ENCODE measurements around the gene PPM1M. TPM values are rescaled to one million over a fixed set of nuclear protein-coding genes. Genes with fewer than 3 reads are reported as not detected.
"Not testable (repeated sequence)": the region's sequence is repeated elsewhere in the genome, so short reads cannot be mapped to it uniquely, and the experiment has no call there.

The PPM1M gene
- total RNA-seq, 2 donors from 2014 or later = 6.9 to 15.3 TPM

DNA sequence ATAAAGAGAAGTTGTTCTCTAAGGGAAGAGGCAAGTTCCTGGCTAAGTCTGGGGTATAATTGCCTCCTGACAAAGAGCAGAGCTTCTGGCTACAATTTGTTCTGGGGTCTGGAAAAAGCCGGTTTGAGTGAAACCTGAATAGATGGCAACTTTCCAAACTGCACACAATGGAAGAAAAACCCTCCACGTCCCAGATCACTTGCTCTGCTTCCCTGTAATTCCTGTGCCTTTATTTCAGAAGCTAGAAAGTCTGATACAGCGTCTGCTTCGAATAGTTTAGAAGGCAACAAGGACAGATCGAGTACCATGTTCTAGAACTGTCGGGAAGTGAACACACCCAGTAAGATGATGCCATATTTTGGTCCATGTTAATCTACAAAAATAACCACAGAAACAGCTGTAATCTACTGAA, 34.5 kb downstream of the PPM1M start:
- Histone ChIP-seq H3K9me3 (no peaks in the 10 kb centered on the region), H3K27ac (peak overlapping the region; percentile 19 to 98 (median 92)), H3K4me3 (no peak overlapping the region), H3K27me3 (no peaks in the 10 kb centered on the region), H3K4me1 (peaks cover 51% of the 10 kb centered on the region), H3K36me3 (replicated peaks in 1 of 2; ENCODE audit: insufficient read depth in 1 of 2, low read depth in 2 of 2) (no peaks in the 10 kb centered on the region)
- intact Hi-C loops (cut with DNase I) = no loop called here
- no peak for ATAC-seq
- DNase-seq = no peak
- TF ChIP-seq, protein P1, sequence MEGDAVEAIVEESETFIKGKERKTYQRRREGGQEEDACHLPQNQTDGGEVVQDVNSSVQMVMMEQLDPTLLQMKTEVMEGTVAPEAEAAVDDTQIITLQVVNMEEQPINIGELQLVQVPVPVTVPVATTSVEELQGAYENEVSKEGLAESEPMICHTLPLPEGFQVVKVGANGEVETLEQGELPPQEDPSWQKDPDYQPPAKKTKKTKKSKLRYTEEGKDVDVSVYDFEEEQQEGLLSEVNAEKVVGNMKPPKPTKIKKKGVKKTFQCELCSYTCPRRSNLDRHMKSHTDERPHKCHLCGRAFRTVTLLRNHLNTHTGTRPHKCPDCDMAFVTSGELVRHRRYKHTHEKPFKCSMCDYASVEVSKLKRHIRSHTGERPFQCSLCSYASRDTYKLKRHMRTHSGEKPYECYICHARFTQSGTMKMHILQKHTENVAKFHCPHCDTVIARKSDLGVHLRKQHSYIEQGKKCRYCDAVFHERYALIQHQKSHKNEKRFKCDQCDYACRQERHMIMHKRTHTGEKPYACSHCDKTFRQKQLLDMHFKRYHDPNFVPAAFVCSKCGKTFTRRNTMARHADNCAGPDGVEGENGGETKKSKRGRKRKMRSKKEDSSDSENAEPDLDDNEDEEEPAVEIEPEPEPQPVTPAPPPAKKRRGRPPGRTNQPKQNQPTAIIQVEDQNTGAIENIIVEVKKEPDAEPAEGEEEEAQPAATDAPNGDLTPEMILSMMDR (IDR thresholded peaks at IDR 0.05) = no peak
- peak in 1 of 3 donors; percentile 8 for TF ChIP-seq POLR2A (IDR thresholded peaks at IDR 0.05)
- 18 to 35% methylated on average over 6 of the region's 6 CpGs for WGBS, 2 donors

DNA sequence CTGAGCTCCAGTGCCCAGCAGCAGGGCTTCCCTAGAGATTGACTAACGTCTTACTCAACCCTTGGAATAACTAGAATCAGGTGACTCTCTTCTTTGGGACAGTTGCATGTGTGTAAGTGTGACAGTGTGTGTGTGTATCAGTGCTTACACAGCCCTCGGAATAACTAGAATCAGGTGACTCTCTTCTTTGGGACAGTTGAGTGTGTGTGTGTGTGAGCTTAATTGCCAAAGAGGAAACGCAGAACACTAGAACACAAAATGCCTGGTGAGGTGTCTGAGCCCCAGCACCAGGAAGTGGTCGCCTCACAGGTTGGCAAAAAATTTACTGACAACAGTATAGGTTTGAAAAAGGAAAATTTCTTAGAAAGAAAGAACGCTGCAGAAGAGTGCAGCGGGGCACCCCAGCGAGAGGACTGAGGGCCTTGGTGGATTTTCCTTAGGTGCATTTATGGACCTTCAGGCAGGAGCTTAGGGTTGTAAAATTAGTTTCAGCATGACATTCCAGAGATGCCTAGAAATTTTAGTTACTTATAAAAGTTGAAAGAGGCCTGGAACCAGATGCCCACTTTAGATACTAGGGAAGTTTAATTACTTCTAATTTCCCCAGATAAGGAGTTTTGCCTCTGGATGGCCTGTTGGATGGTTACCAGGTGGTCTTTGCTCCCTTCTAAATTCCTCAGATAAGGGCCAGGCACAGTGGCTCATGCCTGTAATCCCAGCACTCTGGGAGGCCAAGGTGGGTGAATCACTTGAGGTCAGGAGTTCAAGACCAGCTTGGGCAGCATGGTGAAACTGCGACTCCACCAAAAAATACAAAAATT, 36.6 kb downstream of the PPM1M start:
- intact Hi-C loops (cut with DNase I) = no loop called here
- no peaks in the 10 kb centered on the region for H3K9me3 ChIP-seq
- DNase-seq = no peak
- peaks cover 54% of the 10 kb centered on the region for H3K4me1 ChIP-seq
- no peak for ATAC-seq
- WGBS, 2 donors = 60 to 74% methylated on average over 8 of the region's 8 CpGs
- H3K4me3 ChIP-seq = no peak overlapping the region
- peak overlapping the region in 2 of 4 donors; percentile 18 to 63 for H3K27ac ChIP-seq
- no peaks in the 10 kb centered on the region for H3K36me3 ChIP-seq (replicated peaks in 1 of 2; ENCODE audit: insufficient read depth in 1 of 2, low read depth in 2 of 2)
- H3K27me3 ChIP-seq = no peaks in the 10 kb centered on the region
- TF ChIP-seq POLR2A (IDR thresholded peaks at IDR 0.05) = no peak

DNA sequence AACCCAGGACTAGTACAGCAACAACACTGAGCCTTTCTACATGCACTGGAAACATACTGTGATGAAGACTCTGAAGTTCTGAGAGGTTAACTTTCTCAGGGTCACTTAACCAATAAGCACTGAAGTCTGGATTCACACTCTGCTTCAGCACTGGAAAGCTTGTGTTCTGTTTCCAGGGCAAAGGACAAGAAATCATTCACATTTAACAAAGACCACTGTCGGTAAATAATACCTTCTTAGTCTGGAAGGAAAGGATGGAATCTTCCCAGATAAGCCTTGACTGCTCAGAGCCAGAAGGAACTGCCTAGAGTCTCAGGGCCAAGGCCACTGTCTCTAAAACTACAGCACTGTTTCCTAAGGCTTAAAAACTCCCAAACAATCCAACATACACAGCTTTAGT, 37.7 kb downstream of the PPM1M start:
- Histone ChIP-seq H3K27ac (no peak overlapping the region), H3K36me3 (replicated peaks in 1 of 2; ENCODE audit: insufficient read depth in 1 of 2, low read depth in 2 of 2) (no peaks in the 10 kb centered on the region), H3K9me3 (no peaks in the 10 kb centered on the region), H3K27me3 (no peaks in the 10 kb centered on the region), H3K4me1 (peaks cover 57% of the 10 kb centered on the region), H3K4me3 (no peak overlapping the region)
- no peak for DNase-seq
- ATAC-seq = no peak
- WGBS, 2 donors = 48 to 57% methylated on average over 1 of the region's 1 CpG
- intact Hi-C loops (cut with DNase I) = no loop called here
- TF ChIP-seq, protein P1 (IDR thresholded peaks at IDR 0.05) = no peak
- no peak for TF ChIP-seq POLR2A (IDR thresholded peaks at IDR 0.05)

DNA sequence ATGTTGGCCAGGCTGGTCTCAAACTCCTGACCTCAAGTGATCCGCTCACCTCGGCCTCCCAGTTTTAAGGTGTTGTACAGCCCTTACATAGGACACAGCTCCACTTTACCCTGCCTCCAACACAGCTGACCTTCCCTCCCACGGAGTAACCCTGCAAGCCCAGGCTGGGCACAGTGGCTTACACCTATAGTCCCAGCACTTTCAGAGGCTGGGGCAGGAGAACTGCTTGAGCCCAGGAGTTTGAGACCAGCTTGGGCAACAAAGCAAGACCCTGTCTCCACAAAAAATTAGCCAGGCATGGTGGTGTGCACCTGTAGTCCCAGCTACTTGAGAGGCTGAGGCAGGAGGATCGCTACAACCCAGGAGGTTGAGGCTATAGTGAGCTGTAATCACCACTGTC, 38.5 kb downstream of the PPM1M start:
- intact Hi-C loops (cut with DNase I); H3K27ac ChIP-seq; H3K4me3 ChIP-seq; ATAC-seq; H3K9me3 ChIP-seq; H3K36me3 ChIP-seq (replicated peaks in 1 of 2; ENCODE audit: insufficient read depth in 1 of 2, low read depth in 2 of 2); DNase-seq; H3K27me3 ChIP-seq: not testable (repeated sequence)
- peaks cover 63% of the 10 kb centered on the region for H3K4me1 ChIP-seq
- WGBS, 2 donors = 78 to 83% methylated on average over 3 to 4 of the region's 4 CpGs

DNA sequence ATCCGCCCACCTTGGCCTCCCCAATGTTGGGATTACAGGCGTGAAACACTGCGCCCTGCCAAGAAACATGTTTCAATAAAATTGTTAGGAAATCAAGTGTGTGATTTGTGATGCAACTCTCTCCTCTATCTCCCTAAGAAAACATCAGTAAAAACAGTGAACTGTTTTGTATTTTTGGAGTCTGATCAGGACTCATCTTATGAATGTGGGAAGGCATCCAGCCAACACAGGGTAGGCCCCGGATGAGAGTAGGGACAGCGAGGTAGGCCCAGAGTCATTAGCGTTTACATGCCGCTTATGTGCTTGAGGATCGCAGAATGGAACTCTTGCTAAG, 41.2 kb downstream of the PPM1M start:
- H3K4me1 ChIP-seq = peaks cover 74% of the 10 kb centered on the region
- no peak for TF ChIP-seq POLR2A (IDR thresholded peaks at IDR 0.05)
- TF ChIP-seq, protein P1 (IDR thresholded peaks at IDR 0.05) = no peak
- intact Hi-C loops (cut with DNase I) = no loop called here
- H3K36me3 ChIP-seq (replicated peaks in 1 of 2; ENCODE audit: insufficient read depth in 1 of 2, low read depth in 2 of 2) = no peaks in the 10 kb centered on the region
- peak overlapping the region in 3 of 4 donors; percentile 99 to 100 (median 99) for H3K27ac ChIP-seq
- WGBS, 2 donors = 60 to 65% methylated on average over 8 of the region's 8 CpGs
- no peaks in the 10 kb centered on the region for H3K9me3 ChIP-seq
- ATAC-seq (no peak), DNase-seq (peak in 1 of 4 donors; percentile 11)
- H3K4me3 ChIP-seq = no peak overlapping the region
- no peaks in the 10 kb centered on the region for H3K27me3 ChIP-seq

DNA sequence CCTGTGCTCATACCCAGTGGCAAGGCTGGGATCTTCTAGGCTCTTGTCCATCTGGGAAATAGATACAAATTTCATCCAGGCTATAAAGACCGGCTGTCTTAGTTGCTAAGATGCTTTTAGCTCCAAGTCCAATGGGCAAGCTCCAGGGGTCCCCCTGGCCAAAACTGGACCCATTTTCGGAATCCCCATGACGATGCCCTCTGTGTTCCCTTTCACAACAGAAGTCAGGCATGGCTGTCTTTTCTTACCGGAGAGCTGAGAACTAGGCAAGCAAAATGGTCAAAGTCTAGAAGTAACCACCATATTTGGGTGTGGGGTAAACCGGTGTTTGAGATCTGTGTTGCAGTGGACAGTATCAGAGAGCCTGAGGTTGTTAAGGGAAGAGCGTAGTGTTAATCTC, 43.1 kb downstream of the PPM1M start:
- Histone ChIP-seq H3K27me3 (no peaks in the 10 kb centered on the region), H3K4me1 (peaks cover 59% of the 10 kb centered on the region), H3K36me3 (replicated peaks in 1 of 2; ENCODE audit: insufficient read depth in 1 of 2, low read depth in 2 of 2) (peaks cover 0 to 3% of the 10 kb centered on the region in 2 donors), H3K27ac (peak overlapping the region; percentile 58 to 100 (median 99)), H3K4me3 (no peak overlapping the region), H3K9me3 (no peaks in the 10 kb centered on the region)
- intact Hi-C loops (cut with DNase I) = no loop called here
- TF ChIP-seq, protein P1 (IDR thresholded peaks at IDR 0.05) = no peak
- TF ChIP-seq POLR2A (IDR thresholded peaks at IDR 0.05) = no peak
- WGBS, 2 donors = 88 to 89% methylated on average over 6 of the region's 6 CpGs
- DNase-seq = no peak
- ATAC-seq = no peak

All from body of pancreas (tissue), 4 donors.